Hippocampal formation (tissue), 2 donors: ENCODE data around the gene CTSD.
A peak's percentile ranks its signal among the peaks of the same experiment; 100 is the strongest.

ENCODE experiments used
- DNase-seq, 2 donors: peaks; one replicate each; lab custom pipeline; 2025; lab: John Stamatoyannopoulos, UW

CTSD gene

GRCh38 chr11:1744891-1745700, 18.6 kb downstream of the CTSD start:
- DNase-seq = peak; percentile 10 to 29

DNA sequence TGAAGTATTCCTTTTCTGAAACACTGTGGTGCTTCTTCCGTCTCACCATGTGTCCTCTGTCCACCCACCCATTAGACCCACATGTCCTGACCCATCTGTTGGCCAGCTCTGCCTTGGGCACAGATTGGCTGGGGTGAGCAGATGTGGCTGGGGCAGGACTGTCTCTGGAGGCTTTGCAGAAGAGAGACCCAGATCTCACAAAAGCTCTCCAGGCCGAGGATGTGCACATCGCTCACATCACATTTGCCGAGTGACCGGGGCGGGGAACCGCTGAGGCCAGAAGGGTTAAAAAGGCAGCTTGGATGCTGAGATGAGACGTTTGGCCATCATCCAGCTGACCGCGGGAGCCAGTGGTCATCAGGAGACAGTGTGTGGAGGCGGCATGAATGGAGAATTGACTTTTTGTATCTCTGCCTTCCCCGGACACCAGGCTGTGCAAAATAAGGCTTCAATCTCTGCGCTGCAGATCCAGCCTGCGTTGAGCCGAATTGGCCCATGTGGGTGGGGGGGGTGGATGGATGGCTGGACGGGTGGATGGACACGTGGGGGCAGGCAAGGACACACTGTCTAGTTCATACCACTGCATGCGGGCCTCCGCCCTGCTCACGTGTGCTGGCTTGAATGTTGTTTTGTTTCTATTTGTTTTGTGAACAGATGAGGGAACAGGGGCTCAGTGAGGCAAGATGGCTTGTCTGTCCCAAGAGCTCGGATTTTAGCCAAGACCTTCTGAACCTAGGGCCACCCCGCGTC, 19.4 kb downstream of the CTSD start:
- DNase-seq = peak; percentile 44 to 46

GRCh38 chr11:1743585-1744136, 20.1 kb downstream of the CTSD start:
- no peak for DNase-seq

DNA sequence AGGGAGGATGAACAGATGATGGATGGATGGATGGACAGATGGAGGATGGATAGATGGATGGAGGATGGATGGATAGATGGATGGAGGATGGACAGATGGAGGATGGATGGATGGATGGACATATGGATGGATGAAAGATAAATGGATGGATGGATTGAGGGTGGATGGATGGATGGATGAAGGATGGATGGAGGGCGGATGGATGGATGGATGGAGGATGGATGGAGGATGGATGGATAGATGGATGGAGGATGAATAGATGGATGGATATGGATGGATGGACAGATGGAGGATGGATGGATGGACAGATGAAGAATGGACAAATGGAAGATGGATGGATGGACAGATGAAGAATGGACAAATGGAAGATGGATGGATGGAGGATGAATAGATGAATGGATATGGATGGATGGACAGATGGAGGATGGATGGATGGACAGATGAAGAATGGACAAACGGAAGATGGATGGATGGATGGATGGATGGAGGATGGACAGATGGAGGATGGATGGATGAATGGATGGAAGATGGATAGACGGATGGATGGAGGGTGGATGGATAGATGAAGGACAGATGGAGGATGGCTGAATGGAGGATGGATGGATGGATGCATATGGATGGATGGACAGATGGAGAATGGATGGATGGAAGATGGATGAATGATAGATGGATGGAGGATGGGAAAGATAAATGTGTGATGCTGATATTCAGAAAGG, 20.7 kb downstream of the CTSD start:
- no peak for DNase-seq

DNA sequence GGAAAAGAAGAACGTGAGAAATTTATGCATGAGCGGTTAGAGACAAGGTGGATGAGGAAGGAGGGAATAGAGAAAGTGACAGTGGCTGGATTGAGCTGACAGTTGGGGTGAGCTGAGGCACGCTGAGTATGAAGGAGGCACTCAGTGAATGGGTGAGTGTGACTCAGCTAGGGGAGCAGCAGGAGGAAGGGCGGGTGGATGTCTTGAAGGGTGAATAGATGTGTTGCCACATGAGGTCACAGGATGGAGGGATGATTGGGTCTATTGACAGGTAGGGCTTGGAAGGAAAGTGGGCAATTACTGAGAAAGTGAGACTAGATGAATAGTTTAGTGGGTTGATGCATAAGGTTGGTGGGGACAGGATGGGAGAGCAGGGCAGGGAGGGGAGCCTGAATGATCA, 21.4 kb downstream of the CTSD start:
- no peak for DNase-seq

GRCh38 chr11:1741741-1742140, 22.0 kb downstream of the CTSD start:
- no peak for DNase-seq

- DNase-seq = no peak
These were observed 22.8 kb downstream of the CTSD start for GRCh38 chr11:1740786-1741530.

- DNase-seq = no peak
These were observed 24.2 kb downstream of the CTSD start for GRCh38 chr11:1739576-1739975.

- DNase-seq = no peak
These were observed 25.3 kb downstream of the CTSD start for GRCh38 chr11:1738380-1738779.

DNA sequence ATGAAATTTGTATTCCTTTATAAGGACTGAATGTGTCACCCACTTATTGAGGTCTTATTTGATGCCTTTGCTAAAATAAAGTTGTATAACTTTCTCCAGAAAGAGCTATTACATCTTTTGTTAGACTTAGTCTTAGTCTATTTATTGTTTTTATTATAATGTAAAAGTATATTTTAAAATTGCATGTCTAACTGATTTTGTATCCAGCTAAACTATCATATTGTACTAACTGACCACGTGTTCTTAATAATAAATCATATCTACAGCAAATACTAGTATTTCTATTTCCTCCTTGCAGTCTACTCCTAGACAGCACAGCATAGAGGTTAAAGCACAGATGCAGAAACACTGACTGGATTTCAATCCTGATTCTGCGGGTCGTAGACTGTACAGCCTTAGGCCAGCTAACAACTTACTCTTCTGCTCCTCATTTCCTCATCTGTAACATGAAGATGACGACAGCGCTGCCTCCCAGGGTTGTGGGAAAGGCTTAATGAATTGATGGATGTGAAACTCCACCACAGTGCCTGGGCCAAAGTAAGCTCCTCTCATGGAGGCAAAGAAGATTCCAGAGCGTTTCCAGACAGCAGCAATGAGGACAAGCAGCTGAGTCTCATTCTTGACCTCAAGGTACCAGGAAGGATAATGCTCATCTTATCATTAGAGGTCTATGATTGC, 26.5 kb downstream of the CTSD start:
- DNase-seq = no peak

- DNase-seq = no peak
These were observed 27.2 kb downstream of the CTSD start for GRCh38 chr11:1736447-1736992.

DNA sequence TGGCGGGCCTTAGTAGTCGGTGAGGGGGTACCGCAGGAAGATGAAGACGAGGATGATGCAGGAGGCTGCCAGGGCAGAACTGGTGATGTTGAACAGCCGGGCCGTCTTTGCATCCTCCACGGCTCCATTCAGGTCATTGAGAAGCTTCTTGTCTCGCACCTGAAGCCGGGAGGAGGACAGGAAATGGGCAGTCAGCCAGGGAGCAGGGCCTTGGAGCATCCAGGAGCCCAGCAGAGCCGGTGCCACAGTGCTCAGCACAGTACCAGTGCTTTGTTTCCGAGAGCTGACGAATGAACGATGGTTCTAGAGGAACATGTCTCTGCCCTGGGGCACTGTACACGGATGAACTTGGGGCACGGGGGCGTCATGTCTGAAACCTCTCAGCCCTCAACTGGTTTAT, 28.5 kb downstream of the CTSD start:
- no peak for DNase-seq

DNA sequence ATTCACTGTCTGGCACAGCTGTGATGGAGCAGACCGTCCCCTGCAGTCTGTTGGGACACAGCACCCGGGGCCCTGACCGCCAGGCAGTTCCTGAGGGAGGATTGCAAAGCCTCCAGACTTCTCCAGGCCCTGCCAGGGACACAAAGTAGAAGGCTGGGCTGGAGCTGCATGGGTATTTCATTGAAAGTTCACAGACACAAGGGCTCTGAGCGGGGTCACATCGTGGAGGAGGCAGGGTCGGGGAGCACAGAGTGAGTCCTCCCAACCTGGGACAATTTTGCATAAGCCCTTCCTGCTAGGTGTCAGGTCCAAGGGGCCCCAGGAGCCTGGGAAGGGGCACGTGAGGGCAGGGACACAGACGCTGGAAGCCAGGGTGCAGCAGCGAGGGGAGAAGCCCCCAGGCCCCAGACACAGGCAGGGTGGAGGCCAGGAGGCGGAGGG, 29.1 kb downstream of the CTSD start:
- no peak for DNase-seq

DNA sequence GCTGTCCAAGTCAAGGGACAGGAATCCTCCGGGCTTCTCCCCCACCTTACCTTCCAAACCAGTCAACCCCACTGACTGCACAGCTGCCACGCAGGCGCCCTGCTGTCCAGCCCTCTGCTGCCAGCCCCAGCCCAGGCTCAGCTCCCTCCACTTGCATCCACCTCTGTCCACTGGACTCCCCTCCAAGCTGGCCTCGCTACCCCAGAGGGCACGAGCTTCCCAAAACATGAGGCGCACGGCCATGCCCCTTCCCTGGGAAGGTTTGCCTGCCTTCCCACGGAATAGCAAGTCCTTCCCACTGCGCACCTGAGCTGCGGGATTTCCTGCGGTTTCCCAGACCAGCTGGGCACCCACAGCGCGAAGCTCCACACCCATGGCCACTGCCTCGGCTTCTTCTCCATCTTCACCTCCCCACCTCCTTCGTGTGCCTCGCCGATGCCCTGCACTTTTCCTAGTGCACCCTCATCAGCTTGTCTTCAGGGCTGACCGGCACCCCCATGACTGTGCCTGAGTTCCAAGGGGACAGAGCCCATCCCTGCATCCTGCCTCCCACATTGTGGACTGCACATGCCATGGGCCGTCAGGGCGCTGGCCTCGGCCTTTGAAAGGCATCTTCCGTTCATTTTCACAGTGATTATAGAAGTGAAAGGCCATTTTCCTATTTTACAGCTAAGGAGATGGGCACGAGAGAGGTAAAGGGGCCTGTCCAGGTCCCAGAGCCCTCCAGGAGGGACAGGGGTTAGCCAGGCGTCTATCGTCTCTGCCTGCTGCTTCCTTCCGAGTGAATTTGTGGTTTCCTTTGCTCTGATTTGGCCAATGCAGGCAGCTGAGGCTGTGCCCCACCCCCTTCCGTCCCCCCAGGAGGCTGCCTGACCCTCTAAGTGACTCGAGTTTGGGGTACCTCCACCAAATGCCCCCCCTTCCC, 29.7 kb downstream of the CTSD start:
- DNase-seq = no peak

GRCh38 chr11:1733009-1733715, 30.6 kb downstream of the CTSD start:
- no peak for DNase-seq

- no peak for DNase-seq
These were observed 31.2 kb downstream of the CTSD start for GRCh38 chr11:1732418-1733008.

DNA sequence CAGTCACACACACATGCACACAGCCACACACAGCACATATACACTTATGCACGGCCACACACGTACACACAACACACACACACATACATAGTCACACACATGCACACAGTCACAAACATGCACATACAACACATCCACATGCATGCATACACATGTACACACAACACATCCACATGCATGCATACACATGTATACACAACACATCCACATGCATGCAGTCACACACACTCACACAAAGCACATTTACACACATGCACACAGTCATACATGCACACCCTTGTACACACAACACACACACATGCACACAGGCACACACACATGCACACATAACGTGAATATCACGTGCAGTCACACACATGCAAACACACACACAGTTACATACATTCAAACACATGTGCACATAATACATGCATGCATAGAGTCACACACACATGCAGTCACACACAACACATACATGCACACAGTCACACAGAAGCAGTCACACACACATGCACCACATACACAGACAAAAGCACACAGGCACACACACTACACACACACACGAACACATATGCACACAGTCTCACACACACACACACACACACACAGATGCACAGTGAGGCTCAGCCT, 32.2 kb downstream of the CTSD start:
- DNase-seq = no peak

DNA sequence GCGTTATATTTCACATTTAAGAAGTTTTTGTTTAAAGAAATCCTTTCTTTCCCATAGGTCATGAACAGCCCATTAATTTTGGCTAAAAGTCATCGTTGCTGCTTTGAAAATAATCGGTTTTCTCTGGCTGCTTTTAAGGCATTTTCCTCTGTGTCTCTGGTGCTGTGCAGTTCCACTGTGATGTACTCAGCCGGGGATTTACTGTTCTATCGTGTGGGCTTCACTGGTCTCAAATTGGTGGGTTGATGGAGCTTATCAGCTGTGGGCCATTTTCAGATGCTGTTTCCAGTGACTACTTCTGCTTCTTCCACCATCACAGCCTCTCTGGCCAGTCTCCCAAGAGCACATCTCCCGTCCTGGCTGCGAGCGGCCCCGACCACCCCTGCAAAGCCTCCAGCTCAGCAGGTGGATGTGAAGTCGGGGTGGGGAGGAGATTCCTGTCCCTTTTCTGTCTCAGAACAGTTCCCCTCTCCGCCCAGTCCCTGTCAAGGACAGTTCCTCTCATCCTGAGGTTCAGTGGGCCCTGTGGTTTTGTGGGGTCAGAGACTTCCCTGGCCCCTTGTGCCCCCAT, 33.6 kb downstream of the CTSD start:
- DNase-seq = no peak
